ENCODE data around the gene NR6A1. TPM values are rescaled to one million over a fixed set of nuclear protein-coding genes. Genes with fewer than 3 reads are reported as not detected.

NR6A1 gene
- total RNA-seq, 1 donor from 2014 or later, result 0.53 TPM

DNA sequence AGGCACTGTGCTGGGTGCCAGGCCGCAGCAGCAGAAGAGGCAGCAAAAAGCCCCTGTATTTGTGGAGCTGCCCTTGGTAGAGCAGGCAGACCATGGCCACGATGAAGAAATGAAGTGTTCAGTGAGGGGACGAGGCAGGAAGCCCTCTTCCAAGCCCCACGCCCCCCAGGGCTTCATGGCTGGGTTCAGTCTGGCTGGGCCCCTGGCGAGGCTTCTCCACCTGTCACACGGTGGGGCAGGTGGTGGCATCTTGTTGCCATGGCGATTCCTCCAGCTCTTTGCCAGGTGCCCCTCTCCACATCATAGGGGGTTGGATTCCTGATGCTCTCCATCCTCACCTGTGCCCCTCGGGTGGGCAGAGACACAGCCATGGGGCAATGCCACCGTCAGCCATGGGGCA is 299.4 kb downstream of the NR6A1 start:
- Histone ChIP-seq H3K27me3 (no peaks in the 10 kb centered on the region), H3K36me3 (no peaks in the 10 kb centered on the region), H3K27ac (no peak overlapping the region), H3K9me3 (no peaks in the 10 kb centered on the region), H3K4me3 (no peak overlapping the region), H3K4me1 (no peaks in the 10 kb centered on the region)
- TF ChIP-seq, protein P1, sequence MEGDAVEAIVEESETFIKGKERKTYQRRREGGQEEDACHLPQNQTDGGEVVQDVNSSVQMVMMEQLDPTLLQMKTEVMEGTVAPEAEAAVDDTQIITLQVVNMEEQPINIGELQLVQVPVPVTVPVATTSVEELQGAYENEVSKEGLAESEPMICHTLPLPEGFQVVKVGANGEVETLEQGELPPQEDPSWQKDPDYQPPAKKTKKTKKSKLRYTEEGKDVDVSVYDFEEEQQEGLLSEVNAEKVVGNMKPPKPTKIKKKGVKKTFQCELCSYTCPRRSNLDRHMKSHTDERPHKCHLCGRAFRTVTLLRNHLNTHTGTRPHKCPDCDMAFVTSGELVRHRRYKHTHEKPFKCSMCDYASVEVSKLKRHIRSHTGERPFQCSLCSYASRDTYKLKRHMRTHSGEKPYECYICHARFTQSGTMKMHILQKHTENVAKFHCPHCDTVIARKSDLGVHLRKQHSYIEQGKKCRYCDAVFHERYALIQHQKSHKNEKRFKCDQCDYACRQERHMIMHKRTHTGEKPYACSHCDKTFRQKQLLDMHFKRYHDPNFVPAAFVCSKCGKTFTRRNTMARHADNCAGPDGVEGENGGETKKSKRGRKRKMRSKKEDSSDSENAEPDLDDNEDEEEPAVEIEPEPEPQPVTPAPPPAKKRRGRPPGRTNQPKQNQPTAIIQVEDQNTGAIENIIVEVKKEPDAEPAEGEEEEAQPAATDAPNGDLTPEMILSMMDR (IDR thresholded peaks at IDR 0.05), result no peak
- intact Hi-C loops (cut with DNase I), result no loop called here
- no peak for DNase-seq (ENCODE audit: low spot score in 2 of 2)

DNA sequence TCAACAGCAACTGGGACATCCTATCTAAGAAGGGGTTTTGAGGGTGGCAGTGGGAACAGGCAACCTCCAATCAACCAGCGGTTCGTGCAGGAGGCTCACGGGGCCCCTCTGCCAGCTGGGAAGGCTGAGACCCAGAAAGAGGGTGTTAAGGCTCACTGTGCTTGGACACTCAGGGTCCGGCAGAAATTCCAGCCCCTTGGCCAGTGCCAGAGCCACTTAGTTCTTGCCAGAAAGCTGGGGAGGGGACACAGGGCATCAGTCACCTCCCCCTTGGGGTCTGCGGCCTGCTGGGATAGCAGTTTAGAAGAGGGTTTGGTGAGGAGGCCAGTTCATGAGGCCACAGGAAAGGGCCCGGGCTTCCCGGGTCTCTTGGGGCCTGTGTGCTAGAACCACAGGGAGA is 300.4 kb downstream of the NR6A1 start:
- no peaks in the 10 kb centered on the region for H3K36me3 ChIP-seq
- intact Hi-C loops (cut with DNase I), result no loop called here
- DNase-seq (ENCODE audit: low spot score in 2 of 2), result no peak
- no peaks in the 10 kb centered on the region for H3K4me1 ChIP-seq
- H3K27ac ChIP-seq, result no peak overlapping the region
- TF ChIP-seq, protein P1 (IDR thresholded peaks at IDR 0.05), result no peak
- H3K27me3 ChIP-seq, result no peaks in the 10 kb centered on the region
- no peaks in the 10 kb centered on the region for H3K9me3 ChIP-seq
- H3K4me3 ChIP-seq, result no peak overlapping the region

DNA sequence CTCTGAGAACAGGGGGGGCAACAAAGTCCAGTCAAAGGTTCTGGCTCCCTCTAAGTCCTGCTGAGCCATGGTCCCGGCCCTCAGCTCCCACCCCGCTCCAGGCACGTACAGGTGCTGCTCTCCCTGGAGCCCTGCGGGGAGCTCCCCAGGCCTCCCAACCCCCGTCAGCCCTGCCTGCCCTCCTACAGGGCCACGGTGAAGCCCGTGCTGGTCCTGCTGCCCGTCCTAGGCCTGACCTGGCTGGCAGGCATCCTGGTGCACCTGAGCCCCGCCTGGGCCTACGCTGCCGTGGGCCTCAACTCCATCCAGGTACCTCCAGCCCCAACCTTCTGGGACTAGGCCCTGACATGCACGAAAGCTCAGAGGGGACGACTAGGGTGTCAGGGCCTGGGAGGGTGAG is 300.8 kb downstream of the NR6A1 start:
- intact Hi-C loops (cut with DNase I), result no loop called here
- Histone ChIP-seq H3K9me3 (no peaks in the 10 kb centered on the region), H3K27ac (no peak overlapping the region), H3K36me3 (no peaks in the 10 kb centered on the region), H3K4me1 (no peaks in the 10 kb centered on the region), H3K27me3 (no peaks in the 10 kb centered on the region), H3K4me3 (no peak overlapping the region)
- no peak for DNase-seq (ENCODE audit: low spot score in 2 of 2)
- TF ChIP-seq, protein P1 (IDR thresholded peaks at IDR 0.05), result no peak

DNA sequence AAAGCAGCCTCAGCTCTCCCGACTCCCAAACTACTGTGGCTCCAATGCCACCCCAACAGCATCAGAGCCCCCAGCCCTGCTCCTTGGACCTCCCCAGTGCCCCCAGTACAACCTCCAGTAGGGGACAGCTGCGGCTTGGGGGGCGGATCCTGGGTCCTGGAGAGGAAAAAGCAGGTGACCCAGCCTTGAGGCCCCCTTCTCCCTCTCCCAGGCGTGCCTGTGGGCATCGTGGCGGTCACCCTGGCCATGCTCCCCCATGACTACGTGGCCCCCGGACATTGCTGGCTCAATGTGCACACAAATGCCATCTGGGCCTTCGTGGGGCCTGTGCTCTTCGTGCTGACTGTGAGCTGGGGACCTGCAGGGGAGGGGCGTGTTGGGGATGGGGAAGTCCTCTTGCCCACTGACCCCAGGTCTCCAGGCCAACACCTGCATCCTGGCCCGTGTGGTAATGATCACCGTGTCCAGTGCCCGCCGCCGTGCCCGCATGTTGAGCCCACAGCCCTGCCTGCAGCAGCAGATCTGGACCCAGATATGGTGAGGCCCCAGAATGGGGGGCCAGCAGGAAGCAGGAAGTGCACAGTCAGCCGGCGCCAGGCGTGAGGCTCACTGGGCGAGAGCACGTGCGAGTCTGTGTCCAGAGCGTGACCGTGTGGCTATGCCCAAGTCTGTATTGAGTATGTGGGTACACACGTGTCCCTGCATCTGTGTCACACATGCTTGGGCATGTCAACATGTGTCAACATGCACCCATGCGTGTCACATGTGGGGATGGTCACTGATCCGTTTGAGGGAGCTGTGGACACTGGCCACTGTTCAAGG is 301.9 kb downstream of the NR6A1 start:
- Histone ChIP-seq H3K9me3 (no peaks in the 10 kb centered on the region), H3K4me3 (no peak overlapping the region), H3K4me1 (no peaks in the 10 kb centered on the region), H3K27ac (no peak overlapping the region), H3K27me3 (no peaks in the 10 kb centered on the region), H3K36me3 (no peaks in the 10 kb centered on the region)
- DNase-seq (ENCODE audit: low spot score in 2 of 2), result no peak
- TF ChIP-seq, protein P1 (IDR thresholded peaks at IDR 0.05), result no peak
- intact Hi-C loops (cut with DNase I), result no loop called here

DNA sequence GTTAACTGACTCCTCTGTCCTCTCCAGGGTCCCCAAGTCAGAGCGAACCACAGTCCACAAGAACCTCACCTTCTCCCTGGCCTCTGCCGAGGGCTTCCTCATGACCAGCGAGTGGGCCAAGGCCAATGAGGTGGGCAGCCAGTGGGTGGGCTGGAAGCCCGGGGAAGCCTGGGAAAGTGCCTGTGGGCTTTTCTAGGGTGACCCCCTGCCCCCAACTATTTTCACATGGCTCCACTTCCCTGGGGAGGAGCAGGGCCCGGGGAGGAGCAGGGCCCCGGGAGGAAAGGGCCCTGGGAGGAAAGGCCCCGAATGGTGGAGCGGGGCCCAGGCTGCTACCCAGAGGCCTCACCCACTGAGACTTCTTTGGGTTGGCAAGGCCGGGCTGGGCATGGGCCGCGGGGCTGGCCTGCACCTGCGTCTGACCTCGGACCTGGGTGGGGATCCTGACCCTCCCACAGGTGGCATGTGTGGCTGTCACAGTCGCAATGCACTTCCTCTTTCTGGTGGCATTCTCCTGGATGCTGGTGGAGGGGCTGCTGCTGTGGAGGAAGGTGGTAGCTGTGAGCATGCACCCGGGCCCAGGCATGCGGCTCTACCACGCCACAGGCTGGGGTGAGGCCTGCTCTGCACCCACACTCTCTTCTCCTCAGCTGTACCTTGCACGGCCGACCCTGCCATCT is 302.9 kb downstream of the NR6A1 start:
- TF ChIP-seq, protein P1 (IDR thresholded peaks at IDR 0.05), result no peak
- no peaks in the 10 kb centered on the region for H3K9me3 ChIP-seq
- no peaks in the 10 kb centered on the region for H3K4me1 ChIP-seq
- H3K27ac ChIP-seq, result no peak overlapping the region
- H3K36me3 ChIP-seq, result no peaks in the 10 kb centered on the region
- H3K27me3 ChIP-seq, result no peaks in the 10 kb centered on the region
- intact Hi-C loops (cut with DNase I), result no loop called here
- H3K4me3 ChIP-seq, result no peak overlapping the region
- no peak for DNase-seq (ENCODE audit: low spot score in 2 of 2)

All from ascending aorta (tissue), 2 donors.